NB4 (cell line): Measurements from ENCODE around the gene KAT2B.

ENCODE experiments used
- MYC ChIP-seq: IDR thresholded peaks from 2 replicates; pipeline ENCODE4 v1.6.1; 2011; ENCODE audit warnings: low read depth, low read length
- POLR2A ChIP-seq: IDR thresholded peaks from 2 replicates; pipeline ENCODE4 v1.6.1; 2011; ENCODE audit warnings: mild to moderate bottlenecking; ENCODE audit not compliant: insufficient read length; ENCODE audit errors: extremely low read depth
- TF ChIP-seq, protein P1 (sequence below): IDR thresholded peaks from one replicate; pipeline ENCODE4 v1.5.1; 2012; ENCODE audit warnings: low read depth, low read length
- TF ChIP-seq, protein P2 (sequence below): IDR thresholded peaks from 2 replicates; pipeline ENCODE4 v1.6.1; 2011; ENCODE audit warnings: low read depth, low read length

DNA sequence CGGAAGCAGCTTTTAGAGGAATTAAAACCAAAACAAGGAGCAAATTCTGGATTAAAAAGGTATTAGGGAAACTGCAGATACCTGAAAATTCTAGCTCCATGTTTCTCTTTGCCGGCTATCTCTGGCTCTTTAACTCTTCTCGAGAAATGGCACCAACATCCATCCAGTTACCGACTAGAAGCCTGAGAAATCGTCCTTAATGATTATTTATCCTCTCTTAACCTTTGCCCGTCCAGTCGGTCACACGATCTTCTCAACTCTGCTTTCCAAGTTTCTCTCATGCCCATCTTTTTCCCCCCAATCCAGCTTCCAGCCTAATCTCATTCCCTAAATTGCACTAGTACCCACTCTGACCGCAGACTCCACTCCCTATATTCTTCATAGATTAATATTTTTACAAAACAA is 146.4 kb downstream of the KAT2B start:
- TF ChIP-seq POLR2A (no peak), MYC (no peak)
- TF ChIP-seq, protein P1, sequence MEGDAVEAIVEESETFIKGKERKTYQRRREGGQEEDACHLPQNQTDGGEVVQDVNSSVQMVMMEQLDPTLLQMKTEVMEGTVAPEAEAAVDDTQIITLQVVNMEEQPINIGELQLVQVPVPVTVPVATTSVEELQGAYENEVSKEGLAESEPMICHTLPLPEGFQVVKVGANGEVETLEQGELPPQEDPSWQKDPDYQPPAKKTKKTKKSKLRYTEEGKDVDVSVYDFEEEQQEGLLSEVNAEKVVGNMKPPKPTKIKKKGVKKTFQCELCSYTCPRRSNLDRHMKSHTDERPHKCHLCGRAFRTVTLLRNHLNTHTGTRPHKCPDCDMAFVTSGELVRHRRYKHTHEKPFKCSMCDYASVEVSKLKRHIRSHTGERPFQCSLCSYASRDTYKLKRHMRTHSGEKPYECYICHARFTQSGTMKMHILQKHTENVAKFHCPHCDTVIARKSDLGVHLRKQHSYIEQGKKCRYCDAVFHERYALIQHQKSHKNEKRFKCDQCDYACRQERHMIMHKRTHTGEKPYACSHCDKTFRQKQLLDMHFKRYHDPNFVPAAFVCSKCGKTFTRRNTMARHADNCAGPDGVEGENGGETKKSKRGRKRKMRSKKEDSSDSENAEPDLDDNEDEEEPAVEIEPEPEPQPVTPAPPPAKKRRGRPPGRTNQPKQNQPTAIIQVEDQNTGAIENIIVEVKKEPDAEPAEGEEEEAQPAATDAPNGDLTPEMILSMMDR, result no peak
- TF ChIP-seq, protein P2, sequence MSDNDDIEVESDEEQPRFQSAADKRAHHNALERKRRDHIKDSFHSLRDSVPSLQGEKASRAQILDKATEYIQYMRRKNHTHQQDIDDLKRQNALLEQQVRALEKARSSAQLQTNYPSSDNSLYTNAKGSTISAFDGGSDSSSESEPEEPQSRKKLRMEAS, result no peak
